Measurements from ENCODE around the gene CDCA3. TPM values are rescaled to one million over a fixed set of nuclear protein-coding genes. Genes with fewer than 3 reads are reported as not detected.

Gene CDCA3
- total RNA-seq, 1 experiment from 2014 or later, result 61.8 TPM

DNA sequence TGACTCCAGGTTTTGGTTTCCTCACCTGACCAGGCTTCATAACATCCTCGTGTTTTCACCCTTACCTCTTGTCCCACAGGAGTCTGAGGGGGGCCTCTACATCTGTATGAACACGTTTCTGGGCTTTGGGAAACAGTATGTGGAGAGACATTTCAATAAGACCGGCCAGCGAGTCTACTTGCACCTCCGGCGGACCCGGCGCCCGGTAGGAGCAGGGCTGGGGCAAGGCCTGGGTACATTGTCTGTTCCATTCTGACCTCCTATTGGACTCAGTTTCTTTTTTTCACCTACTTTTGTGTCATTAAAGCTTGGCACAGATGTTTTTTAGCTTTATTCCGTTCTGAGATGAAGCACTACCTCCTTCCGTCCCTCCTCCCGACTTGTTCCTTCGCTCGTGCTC is 4.2 kb upstream of the CDCA3 start:
- peaks cover 41% of the 10 kb centered on the region for H3K36me3 Mint-ChIP-seq
- DNase-seq (ENCODE audit: low spot score), result no peak
- no peaks in the 10 kb centered on the region for H3K9me3 Mint-ChIP-seq
- POLR2A ChIA-PET, result no interaction called here
- no peak for ATAC-seq
- no peaks in the 10 kb centered on the region for H3K27me3 Mint-ChIP-seq (ENCODE audit: low read depth)
- H3K4me1 Mint-ChIP-seq, result peaks cover 12% of the 10 kb centered on the region
- CTCF ChIA-PET, result interaction anchor here (0.5 to 6.0 kb wide), 2 partner anchors 14 to 77 kb away, joined by 3 to 181 read pairs; partner anchors contain the start of genes SPSB2 and TPI1
- no peak overlapping the region for H3K27ac Mint-ChIP-seq
- TF ChIP-seq, protein P1, sequence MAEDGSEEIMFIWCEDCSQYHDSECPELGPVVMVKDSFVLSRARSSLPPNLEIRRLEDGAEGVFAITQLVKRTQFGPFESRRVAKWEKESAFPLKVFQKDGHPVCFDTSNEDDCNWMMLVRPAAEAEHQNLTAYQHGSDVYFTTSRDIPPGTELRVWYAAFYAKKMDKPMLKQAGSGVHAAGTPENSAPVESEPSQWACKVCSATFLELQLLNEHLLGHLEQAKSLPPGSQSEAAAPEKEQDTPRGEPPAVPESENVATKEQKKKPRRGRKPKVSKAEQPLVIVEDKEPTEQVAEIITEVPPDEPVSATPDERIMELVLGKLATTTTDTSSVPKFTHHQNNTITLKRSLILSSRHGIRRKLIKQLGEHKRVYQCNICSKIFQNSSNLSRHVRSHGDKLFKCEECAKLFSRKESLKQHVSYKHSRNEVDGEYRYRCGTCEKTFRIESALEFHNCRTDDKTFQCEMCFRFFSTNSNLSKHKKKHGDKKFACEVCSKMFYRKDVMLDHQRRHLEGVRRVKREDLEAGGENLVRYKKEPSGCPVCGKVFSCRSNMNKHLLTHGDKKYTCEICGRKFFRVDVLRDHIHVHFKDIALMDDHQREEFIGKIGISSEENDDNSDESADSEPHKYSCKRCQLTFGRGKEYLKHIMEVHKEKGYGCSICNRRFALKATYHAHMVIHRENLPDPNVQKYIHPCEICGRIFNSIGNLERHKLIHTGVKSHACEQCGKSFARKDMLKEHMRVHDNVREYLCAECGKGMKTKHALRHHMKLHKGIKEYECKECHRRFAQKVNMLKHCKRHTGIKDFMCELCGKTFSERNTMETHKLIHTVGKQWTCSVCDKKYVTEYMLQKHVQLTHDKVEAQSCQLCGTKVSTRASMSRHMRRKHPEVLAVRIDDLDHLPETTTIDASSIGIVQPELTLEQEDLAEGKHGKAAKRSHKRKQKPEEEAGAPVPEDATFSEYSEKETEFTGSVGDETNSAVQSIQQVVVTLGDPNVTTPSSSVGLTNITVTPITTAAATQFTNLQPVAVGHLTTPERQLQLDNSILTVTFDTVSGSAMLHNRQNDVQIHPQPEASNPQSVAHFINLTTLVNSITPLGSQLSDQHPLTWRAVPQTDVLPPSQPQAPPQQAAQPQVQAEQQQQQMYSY (CRISPR knock-in tag; IDR thresholded peaks at IDR 0.05), result no peak
- TF ChIP-seq CBFB (CRISPR knock-in tag; IDR thresholded peaks at IDR 0.05; ENCODE audit: low read depth), result no peak
- no peak for TF ChIP-seq GTF2I (CRISPR knock-in tag; conservative IDR thresholded peaks at IDR 0.05)
- TF ChIP-seq, protein P2, sequence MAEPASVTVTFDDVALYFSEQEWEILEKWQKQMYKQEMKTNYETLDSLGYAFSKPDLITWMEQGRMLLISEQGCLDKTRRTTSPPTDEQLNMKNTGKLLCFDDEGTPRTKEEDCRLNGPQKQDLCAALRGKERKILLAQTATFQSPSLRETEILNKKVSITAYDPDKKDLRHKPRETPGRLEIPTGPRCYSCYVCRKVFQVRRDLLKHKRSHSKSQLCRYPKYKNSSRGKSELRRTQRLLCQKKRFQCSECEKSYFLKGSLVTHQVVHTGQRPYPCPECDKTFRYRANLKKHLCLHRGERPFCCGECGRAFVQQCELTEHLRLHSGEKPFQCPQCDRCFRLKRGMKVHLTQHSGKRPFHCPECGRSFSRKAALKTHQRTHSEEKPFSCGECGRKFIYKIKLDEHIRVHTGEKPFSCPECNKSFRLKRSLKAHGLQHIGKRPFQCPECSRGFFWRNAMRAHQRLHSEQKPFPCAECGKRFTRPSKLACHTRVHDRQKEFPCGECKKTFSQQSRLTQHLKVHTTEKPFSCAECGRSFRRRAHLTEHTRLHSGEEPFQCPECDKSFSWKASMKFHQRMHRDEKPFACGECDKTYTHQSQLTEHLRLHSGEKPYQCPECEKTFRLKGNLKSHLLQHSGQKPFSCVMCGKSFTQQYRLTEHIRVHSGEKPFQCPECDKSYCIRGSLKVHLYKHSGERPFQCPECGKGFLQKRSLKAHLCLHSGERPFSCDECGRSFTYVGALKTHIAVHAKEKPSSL (CRISPR knock-in tag; conservative IDR thresholded peaks at IDR 0.05), result no peak
- TF ChIP-seq ZNF121 (CRISPR knock-in tag; IDR thresholded peaks at IDR 0.05), result no peak
- no peak for TF ChIP-seq NR2C2 (CRISPR knock-in tag; IDR thresholded peaks at IDR 0.05)
- TF ChIP-seq KAT7 (CRISPR knock-in tag; IDR thresholded peaks at IDR 0.05; ENCODE audit: borderline replicate concordance), result no peak
- no peak for TF ChIP-seq ETV6 (CRISPR knock-in tag; IDR thresholded peaks at IDR 0.05)
- no peak for TF ChIP-seq MYBL2 (CRISPR knock-in tag; IDR thresholded peaks at IDR 0.05)
- no peak for TF ChIP-seq CREM (CRISPR knock-in tag; IDR thresholded peaks at IDR 0.05)
- TF ChIP-seq, protein P3, sequence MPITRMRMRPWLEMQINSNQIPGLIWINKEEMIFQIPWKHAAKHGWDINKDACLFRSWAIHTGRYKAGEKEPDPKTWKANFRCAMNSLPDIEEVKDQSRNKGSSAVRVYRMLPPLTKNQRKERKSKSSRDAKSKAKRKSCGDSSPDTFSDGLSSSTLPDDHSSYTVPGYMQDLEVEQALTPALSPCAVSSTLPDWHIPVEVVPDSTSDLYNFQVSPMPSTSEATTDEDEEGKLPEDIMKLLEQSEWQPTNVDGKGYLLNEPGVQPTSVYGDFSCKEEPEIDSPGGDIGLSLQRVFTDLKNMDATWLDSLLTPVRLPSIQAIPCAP (CRISPR knock-in tag; IDR thresholded peaks at IDR 0.05), result no peak
- no peak for TF ChIP-seq TP53 (CRISPR knock-in tag; IDR thresholded peaks at IDR 0.05)
- TF ChIP-seq GRHL2 (CRISPR knock-in tag; IDR thresholded peaks at IDR 0.05; ENCODE audit: insufficient replicate concordance, severe bottlenecking), result no peak
- no peak for TF ChIP-seq ZNF671 (CRISPR knock-in tag; IDR thresholded peaks at IDR 0.05)
- TF ChIP-seq, protein P4, sequence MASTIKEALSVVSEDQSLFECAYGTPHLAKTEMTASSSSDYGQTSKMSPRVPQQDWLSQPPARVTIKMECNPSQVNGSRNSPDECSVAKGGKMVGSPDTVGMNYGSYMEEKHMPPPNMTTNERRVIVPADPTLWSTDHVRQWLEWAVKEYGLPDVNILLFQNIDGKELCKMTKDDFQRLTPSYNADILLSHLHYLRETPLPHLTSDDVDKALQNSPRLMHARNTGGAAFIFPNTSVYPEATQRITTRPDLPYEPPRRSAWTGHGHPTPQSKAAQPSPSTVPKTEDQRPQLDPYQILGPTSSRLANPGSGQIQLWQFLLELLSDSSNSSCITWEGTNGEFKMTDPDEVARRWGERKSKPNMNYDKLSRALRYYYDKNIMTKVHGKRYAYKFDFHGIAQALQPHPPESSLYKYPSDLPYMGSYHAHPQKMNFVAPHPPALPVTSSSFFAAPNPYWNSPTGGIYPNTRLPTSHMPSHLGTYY (CRISPR knock-in tag; IDR thresholded peaks at IDR 0.05), result no peak
- no peak overlapping the region for H3K4me3 Mint-ChIP-seq

DNA sequence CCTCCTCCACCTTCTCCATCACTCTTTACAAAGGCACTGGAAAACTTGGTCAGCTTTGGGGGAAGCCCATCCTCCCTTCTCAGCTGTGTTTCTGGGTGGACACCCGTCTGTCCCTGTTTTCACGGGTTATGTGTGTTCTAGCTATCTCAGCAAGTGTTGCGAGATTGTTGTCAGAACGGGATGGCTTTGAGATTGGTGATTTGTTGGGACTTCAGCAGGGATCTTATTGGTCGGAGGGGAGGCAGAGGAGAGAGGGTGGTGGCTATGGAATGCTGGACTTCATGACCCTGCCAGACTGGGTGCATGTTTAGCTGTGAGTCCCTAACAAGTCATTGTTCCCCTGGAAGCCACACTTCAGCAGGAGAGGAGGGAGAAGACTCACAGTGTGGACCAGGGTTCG is 3.0 kb upstream of the CDCA3 start:
- peak overlapping the region; percentile 31; the same call in 1 of the 2 replicates for H3K27ac Mint-ChIP-seq
- H3K9me3 Mint-ChIP-seq, result no peaks in the 10 kb centered on the region
- ChIA-PET POLR2A (no interaction called here), CTCF (interaction anchor here (3.1 to 6.0 kb wide), 4 partner anchors 13 to 37 kb away, joined by 23 to 181 read pairs (median 41); partner anchors contain the start of genes GNB3, SPSB2 and TPI1)
- peaks cover 19% of the 10 kb centered on the region for H3K4me1 Mint-ChIP-seq
- DNase-seq (ENCODE audit: low spot score) (no peak), ATAC-seq (no peak)
- H3K36me3 Mint-ChIP-seq, result peaks cover 40% of the 10 kb centered on the region
- H3K4me3 Mint-ChIP-seq, result peak overlapping the region; percentile 95
- H3K27me3 Mint-ChIP-seq (ENCODE audit: low read depth), result no peaks in the 10 kb centered on the region
- TF ChIP-seq, protein P4 (CRISPR knock-in tag; IDR thresholded peaks at IDR 0.05), result no peak
- TF ChIP-seq, protein P5, sequence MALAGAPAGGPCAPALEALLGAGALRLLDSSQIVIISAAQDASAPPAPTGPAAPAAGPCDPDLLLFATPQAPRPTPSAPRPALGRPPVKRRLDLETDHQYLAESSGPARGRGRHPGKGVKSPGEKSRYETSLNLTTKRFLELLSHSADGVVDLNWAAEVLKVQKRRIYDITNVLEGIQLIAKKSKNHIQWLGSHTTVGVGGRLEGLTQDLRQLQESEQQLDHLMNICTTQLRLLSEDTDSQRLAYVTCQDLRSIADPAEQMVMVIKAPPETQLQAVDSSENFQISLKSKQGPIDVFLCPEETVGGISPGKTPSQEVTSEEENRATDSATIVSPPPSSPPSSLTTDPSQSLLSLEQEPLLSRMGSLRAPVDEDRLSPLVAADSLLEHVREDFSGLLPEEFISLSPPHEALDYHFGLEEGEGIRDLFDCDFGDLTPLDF (CRISPR knock-in tag; IDR thresholded peaks at IDR 0.05), result no peak
- no peak for TF ChIP-seq ZNF219 (CRISPR knock-in tag; IDR thresholded peaks at IDR 0.05; ENCODE audit: borderline replicate concordance)
- TF ChIP-seq MXD4 (CRISPR knock-in tag; IDR thresholded peaks at IDR 0.05; ENCODE audit: borderline replicate concordance), result no peak
- TF ChIP-seq, protein P6, sequence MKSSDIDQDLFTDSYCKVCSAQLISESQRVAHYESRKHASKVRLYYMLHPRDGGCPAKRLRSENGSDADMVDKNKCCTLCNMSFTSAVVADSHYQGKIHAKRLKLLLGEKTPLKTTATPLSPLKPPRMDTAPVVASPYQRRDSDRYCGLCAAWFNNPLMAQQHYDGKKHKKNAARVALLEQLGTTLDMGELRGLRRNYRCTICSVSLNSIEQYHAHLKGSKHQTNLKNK (CRISPR knock-in tag; IDR thresholded peaks at IDR 0.05), result no peak
- TF ChIP-seq NFYB (CRISPR knock-in tag; conservative IDR thresholded peaks at IDR 0.05; ENCODE audit: low read depth), result no peak
- TF ChIP-seq ZNF671 (CRISPR knock-in tag; IDR thresholded peaks at IDR 0.05), result no peak
- no peak for TF ChIP-seq OVOL2 (CRISPR knock-in tag; IDR thresholded peaks at IDR 0.05; ENCODE audit: borderline replicate concordance)
